HG03103 (cell line): ENCODE data around the gene SLC36A1.
A peak's percentile ranks its signal among the peaks of the same experiment; 100 is the strongest.
"Not testable (repeated sequence)": the region's sequence is repeated elsewhere in the genome, so short reads cannot be mapped to it uniquely, and the experiment has no call there.

Experiments used
- ATAC-seq: cut with Tn5 transposase; IDR thresholded peaks from one replicate; pipeline ENCODE4 v1.9.1; 2021; ENCODE audit warnings: low read depth; ENCODE audit not compliant: unreplicated experiment

SLC36A1 gene

GRCh38 chr5:151483176-151483575 lies 35.8 kb downstream of the SLC36A1 start:
- no peak for ATAC-seq

GRCh38 chr5:151483647-151484046 lies 36.2 kb downstream of the SLC36A1 start:
- no peak for ATAC-seq

GRCh38 chr5:151487544-151487943 lies 40.1 kb downstream of the SLC36A1 start:
- no peak for ATAC-seq

- no peak for ATAC-seq
Measured at GRCh38 chr5:151490627-151491026, 43.2 kb downstream of the SLC36A1 start.

- ATAC-seq: no peak
Measured at GRCh38 chr5:151491062-151491461, 43.7 kb downstream of the SLC36A1 start.

- no peak for ATAC-seq
Measured at GRCh38 chr5:151492729-151493128, 45.3 kb downstream of the SLC36A1 start.

- ATAC-seq: no peak
Measured at GRCh38 chr5:151493665-151494064, 46.3 kb downstream of the SLC36A1 start.

- no peak for ATAC-seq
Measured at GRCh38 chr5:151495320-151495719, 47.9 kb downstream of the SLC36A1 start.

GRCh38 chr5:151496041-151496484 lies 48.7 kb downstream of the SLC36A1 start:
- no peak for ATAC-seq

- ATAC-seq: no peak
Measured at GRCh38 chr5:151497391-151498002, 50.1 kb downstream of the SLC36A1 start.

GRCh38 chr5:151498395-151499155 lies 51.2 kb downstream of the SLC36A1 start:
- ATAC-seq: no peak

- ATAC-seq: no peak
Measured at GRCh38 chr5:151499501-151500035, 52.2 kb downstream of the SLC36A1 start.

- no peak for ATAC-seq
Measured at GRCh38 chr5:151504006-151504405, 56.6 kb downstream of the SLC36A1 start.

GRCh38 chr5:151508308-151508707 lies 60.9 kb downstream of the SLC36A1 start:
- ATAC-seq: not testable (repeated sequence)

GRCh38 chr5:151509231-151509630 lies 61.8 kb downstream of the SLC36A1 start:
- ATAC-seq: no peak

GRCh38 chr5:151509836-151510235 lies 62.4 kb downstream of the SLC36A1 start:
- ATAC-seq: no peak

- no peak for ATAC-seq
Measured at GRCh38 chr5:151517122-151517920, 69.9 kb downstream of the SLC36A1 start.

- ATAC-seq: no peak
Measured at GRCh38 chr5:151520294-151520693, 72.9 kb downstream of the SLC36A1 start.

GRCh38 chr5:151522226-151522625 lies 74.8 kb downstream of the SLC36A1 start:
- ATAC-seq: no peak

- ATAC-seq: peak; percentile 89
Measured at GRCh38 chr5:151523335-151523734, 75.9 kb downstream of the SLC36A1 start.

GRCh38 chr5:151528153-151528552 lies 80.8 kb downstream of the SLC36A1 start:
- ATAC-seq: no peak
